ENCODE data around the gene SYNGR2.

Gene SYNGR2

GRCh38 chr17:78129351-78130089 lies 38.9 kb upstream of the SYNGR2 start:
- TF ChIP-seq POLR2AphosphoS5 (IDR thresholded peaks at IDR 0.05; ENCODE audit: low read depth, low read length), result no peak
- no peak for TF ChIP-seq SIN3A (IDR thresholded peaks at IDR 0.05; ENCODE audit: borderline replicate concordance, insufficient read depth, low read length)
- no peak for TF ChIP-seq FOXP2 (optimal IDR thresholded peaks at IDR 0.05; ENCODE audit: borderline replicate concordance, extremely low read depth, extremely low read length, insufficient read depth)
- TF ChIP-seq TAF1 (IDR thresholded peaks at IDR 0.05; ENCODE audit: borderline replicate concordance, insufficient read depth, low read length), result no peak
- no peak for TF ChIP-seq REST (IDR thresholded peaks at IDR 0.05; ENCODE audit: insufficient read depth in 1 of 2, low read depth in 2 of 2, low read length in 2 of 2)

GRCh38 chr17:78130090-78130436 lies 38.3 kb upstream of the SYNGR2 start:
- TF ChIP-seq FOXP2 (optimal IDR thresholded peaks at IDR 0.05; ENCODE audit: borderline replicate concordance, extremely low read depth, extremely low read length, insufficient read depth), result no peak
- no peak for TF ChIP-seq REST (IDR thresholded peaks at IDR 0.05; ENCODE audit: insufficient read depth in 1 of 2, low read depth in 2 of 2, low read length in 2 of 2)
- no peak for TF ChIP-seq SIN3A (IDR thresholded peaks at IDR 0.05; ENCODE audit: borderline replicate concordance, insufficient read depth, low read length)
- no peak for TF ChIP-seq TAF1 (IDR thresholded peaks at IDR 0.05; ENCODE audit: borderline replicate concordance, insufficient read depth, low read length)
- TF ChIP-seq POLR2AphosphoS5 (IDR thresholded peaks at IDR 0.05; ENCODE audit: low read depth, low read length), result no peak

- TF ChIP-seq FOXP2 (optimal IDR thresholded peaks at IDR 0.05; ENCODE audit: borderline replicate concordance, extremely low read depth, extremely low read length, insufficient read depth) (no peak), POLR2AphosphoS5 (IDR thresholded peaks at IDR 0.05; ENCODE audit: low read depth, low read length) (no peak), REST (IDR thresholded peaks at IDR 0.05; ENCODE audit: insufficient read depth in 1 of 2, low read depth in 2 of 2, low read length in 2 of 2) (no peak), TAF1 (IDR thresholded peaks at IDR 0.05; ENCODE audit: borderline replicate concordance, insufficient read depth, low read length) (no peak), SIN3A (IDR thresholded peaks at IDR 0.05; ENCODE audit: borderline replicate concordance, insufficient read depth, low read length) (no peak)
These were observed 37.8 kb upstream of the SYNGR2 start, which contains the start of gene TMC8 for GRCh38 chr17:78130437-78131101. TSS of gene TMC8 (plus strand) at chr17:78130771. CDS start at chr17:78131589, 818 bp downstream.

- TF ChIP-seq FOXP2 (optimal IDR thresholded peaks at IDR 0.05; ENCODE audit: borderline replicate concordance, extremely low read depth, extremely low read length, insufficient read depth) (no peak), REST (IDR thresholded peaks at IDR 0.05; ENCODE audit: insufficient read depth in 1 of 2, low read depth in 2 of 2, low read length in 2 of 2) (no peak), TAF1 (IDR thresholded peaks at IDR 0.05; ENCODE audit: borderline replicate concordance, insufficient read depth, low read length) (no peak), POLR2AphosphoS5 (IDR thresholded peaks at IDR 0.05; ENCODE audit: low read depth, low read length) (no peak), SIN3A (IDR thresholded peaks at IDR 0.05; ENCODE audit: borderline replicate concordance, insufficient read depth, low read length) (no peak)
These were observed 37.0 kb upstream of the SYNGR2 start for GRCh38 chr17:78131172-78132083.
